MM.1S (cell line): Measurements from ENCODE around the gene NR2C2.

Experiments
- DNase-seq: peaks from one replicate; pipeline ENCODE4 v3.0.0-alpha.2; 2015
- H2AFZ ChIP-seq: fragments of 300-600 bp; sonication (generic); 2 replicates; pipeline ENCODE4 v1.6.0; 2016; ENCODE audit warnings: antibody characterized with exemption, low read length
- H3F3A ChIP-seq: fragments of 300-600 bp; sonication (generic); 2 replicates; pipeline ENCODE4 v1.6.1; 2016; ENCODE audit warnings: mild to moderate bottlenecking, antibody characterized with exemption, low read length, moderate library complexity, mixed read lengths; ENCODE audit not compliant: insufficient read depth
- H3K27ac ChIP-seq: fragments of 300-600 bp; sonication (generic); 2 replicates; pipeline ENCODE4 v1.5.1; 2016; ENCODE audit warnings: mild to moderate bottlenecking, low read length
- H3K27me3 ChIP-seq: fragments of 300-600 bp; sonication (generic); replicated peaks from 2 replicates; pipeline ENCODE4 v1.6.0; 2016; ENCODE audit warnings: low read length; ENCODE audit not compliant: insufficient read depth
- H3K36me3 ChIP-seq: fragments of 300-600 bp; sonication (generic); replicated peaks from 2 replicates; pipeline ENCODE4 v1.6.1; 2016; ENCODE audit warnings: mild to moderate bottlenecking, low read length, mixed read lengths; ENCODE audit not compliant: insufficient read depth
- H3K4me1 ChIP-seq: fragments of 300-600 bp; sonication (generic); 2 replicates; pipeline ENCODE4 v1.6.1; 2016; ENCODE audit warnings: low read length, mixed read lengths
- H3K4me2 ChIP-seq: fragments of 300-600 bp; sonication (generic); 2 replicates; pipeline ENCODE4 v1.6.0; 2016; ENCODE audit warnings: low read depth, low read length
- H3K4me3 ChIP-seq: fragments of 300-600 bp; sonication (generic); 2 replicates; pipeline ENCODE4 v1.5.1; 2016; ENCODE audit warnings: low read length, mixed read lengths
- H3K79me2 ChIP-seq: fragments of 300-600 bp; sonication (generic); 2 replicates; pipeline ENCODE4 v1.6.1; 2016; ENCODE audit warnings: mixed run types, low read length, mixed read lengths
- H3K9ac ChIP-seq: fragments of 300-600 bp; sonication (generic); 2 replicates; pipeline ENCODE4 v1.6.1; 2016; ENCODE audit warnings: low read length, mixed read lengths
- H3K9me2 ChIP-seq: fragments of 300-600 bp; sonication (generic); replicated peaks from 2 replicates; pipeline ENCODE4 v1.6.1; 2016; ENCODE audit warnings: mild to moderate bottlenecking, low read length, mixed read lengths; ENCODE audit not compliant: insufficient read depth
- H3K9me3 ChIP-seq: fragments of 300-600 bp; sonication (generic); replicated peaks from 2 replicates; pipeline ENCODE4 v1.6.1; 2016; ENCODE audit warnings: mild to moderate bottlenecking, low read length, mixed read lengths; ENCODE audit not compliant: insufficient read depth
- H4K20me1 ChIP-seq: fragments of 300-600 bp; sonication (generic); 2 replicates; pipeline ENCODE4 v1.6.1; 2016; ENCODE audit warnings: mild to moderate bottlenecking, low read length, moderate library complexity, mixed read lengths; ENCODE audit not compliant: insufficient read depth
- EZH2 ChIP-seq: fragments of 300-600 bp; sonication (generic); optimal IDR thresholded peaks from 2 replicates; pipeline ENCODE3; 2017; ENCODE audit warnings: low read depth, mild to moderate bottlenecking, antibody characterized with exemption, low read length, mixed read lengths
- EZH2phosphoT487 ChIP-seq: fragments of 300-600 bp; sonication (generic); IDR thresholded peaks from 2 replicates; pipeline ENCODE4 v1.6.1; 2018; ENCODE audit warnings: antibody characterized with exemption, low read length
- TF ChIP-seq, protein P1 (sequence below): fragments of 300-600 bp; sonication (generic); IDR thresholded peaks from 2 replicates; pipeline ENCODE4 v1.5.1; 2016; ENCODE audit warnings: antibody characterized with exemption, low read length, mixed read lengths

Gene NR2C2

DNA sequence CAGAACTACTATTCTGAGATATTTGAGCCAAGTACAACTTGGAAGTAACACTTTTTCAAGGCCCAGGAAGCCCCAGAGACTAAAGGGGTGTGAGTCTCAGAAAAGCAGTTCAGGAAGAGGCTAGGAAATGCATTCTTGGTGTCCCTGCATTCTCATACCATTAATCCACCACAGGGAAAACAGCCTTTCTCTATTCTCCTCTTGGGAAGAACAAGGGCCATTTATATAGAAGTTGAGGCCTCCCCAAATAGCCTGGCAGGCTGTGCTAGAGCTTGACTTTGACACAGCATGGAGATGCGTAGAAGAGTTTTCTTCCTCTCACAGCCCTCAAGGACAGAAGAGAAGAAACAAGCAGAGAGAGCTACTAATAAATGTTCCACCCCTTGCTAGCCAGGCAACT, 5.5 kb upstream of the NR2C2 start:
- no peaks in the 10 kb centered on the region for H4K20me1 ChIP-seq
- TF ChIP-seq EZH2phosphoT487 (no peak), EZH2 (no peak)

DNA sequence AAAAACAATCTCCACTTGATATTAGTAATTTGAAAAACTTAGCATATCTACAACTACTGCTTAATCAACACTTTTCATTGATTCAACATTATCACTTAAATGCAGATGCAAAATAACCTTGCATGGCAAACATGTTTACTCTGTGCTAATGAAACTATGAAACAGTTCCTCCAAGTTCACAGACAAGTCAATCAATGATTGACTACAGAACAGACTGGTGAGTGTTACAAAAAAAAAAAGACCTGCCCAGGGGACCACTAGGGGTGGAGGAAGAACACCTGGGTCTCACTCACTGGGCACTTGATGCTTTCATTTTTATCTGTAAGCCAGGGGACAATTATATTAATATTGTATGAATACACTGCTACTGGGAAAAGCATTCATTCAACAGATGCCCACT, 4.3 kb upstream of the NR2C2 start:
- Histone ChIP-seq H3K9ac (no peak overlapping the region), H3K9me2 (no peaks in the 10 kb centered on the region), H3K4me3 (no peak overlapping the region), H3K27ac (no peak overlapping the region), H3F3A (peaks cover 11% of the 10 kb centered on the region), H3K4me2 (no peak overlapping the region), H4K20me1 (no peaks in the 10 kb centered on the region), H3K4me1 (peaks cover 7% of the 10 kb centered on the region; the same call in 1 of the 2 replicates), H2AFZ (no peak overlapping the region), H3K27me3 (no peaks in the 10 kb centered on the region), H3K36me3 (no peaks in the 10 kb centered on the region; the same call in 1 of the 2 replicates), H3K79me2 (peaks cover 35% of the 10 kb centered on the region), H3K9me3 (no peaks in the 10 kb centered on the region)
- TF ChIP-seq EZH2 (no peak), EZH2phosphoT487 (no peak)
- TF ChIP-seq, protein P1, sequence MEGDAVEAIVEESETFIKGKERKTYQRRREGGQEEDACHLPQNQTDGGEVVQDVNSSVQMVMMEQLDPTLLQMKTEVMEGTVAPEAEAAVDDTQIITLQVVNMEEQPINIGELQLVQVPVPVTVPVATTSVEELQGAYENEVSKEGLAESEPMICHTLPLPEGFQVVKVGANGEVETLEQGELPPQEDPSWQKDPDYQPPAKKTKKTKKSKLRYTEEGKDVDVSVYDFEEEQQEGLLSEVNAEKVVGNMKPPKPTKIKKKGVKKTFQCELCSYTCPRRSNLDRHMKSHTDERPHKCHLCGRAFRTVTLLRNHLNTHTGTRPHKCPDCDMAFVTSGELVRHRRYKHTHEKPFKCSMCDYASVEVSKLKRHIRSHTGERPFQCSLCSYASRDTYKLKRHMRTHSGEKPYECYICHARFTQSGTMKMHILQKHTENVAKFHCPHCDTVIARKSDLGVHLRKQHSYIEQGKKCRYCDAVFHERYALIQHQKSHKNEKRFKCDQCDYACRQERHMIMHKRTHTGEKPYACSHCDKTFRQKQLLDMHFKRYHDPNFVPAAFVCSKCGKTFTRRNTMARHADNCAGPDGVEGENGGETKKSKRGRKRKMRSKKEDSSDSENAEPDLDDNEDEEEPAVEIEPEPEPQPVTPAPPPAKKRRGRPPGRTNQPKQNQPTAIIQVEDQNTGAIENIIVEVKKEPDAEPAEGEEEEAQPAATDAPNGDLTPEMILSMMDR: no peak
- DNase-seq: no peak

More for the DNA sequence above, 5.5 kb upstream of the NR2C2 start:
- H3K36me3 ChIP-seq: no peaks in the 10 kb centered on the region; the same call in 1 of the 2 replicates
- no peak overlapping the region for H3K4me2 ChIP-seq
- H3K9me2 ChIP-seq: no peaks in the 10 kb centered on the region
- no peak overlapping the region for H2AFZ ChIP-seq
- H3K4me3 ChIP-seq: no peak overlapping the region
- H3K9ac ChIP-seq: no peak overlapping the region
- no peak overlapping the region for H3K27ac ChIP-seq
- peaks cover 7% of the 10 kb centered on the region; the same call in 1 of the 2 replicates for H3K4me1 ChIP-seq
- H3F3A ChIP-seq: peaks cover 6% of the 10 kb centered on the region
- H3K9me3 ChIP-seq: no peaks in the 10 kb centered on the region
- H3K79me2 ChIP-seq: peaks cover 33% of the 10 kb centered on the region
- DNase-seq: no peak
- H3K27me3 ChIP-seq: no peaks in the 10 kb centered on the region

DNA sequence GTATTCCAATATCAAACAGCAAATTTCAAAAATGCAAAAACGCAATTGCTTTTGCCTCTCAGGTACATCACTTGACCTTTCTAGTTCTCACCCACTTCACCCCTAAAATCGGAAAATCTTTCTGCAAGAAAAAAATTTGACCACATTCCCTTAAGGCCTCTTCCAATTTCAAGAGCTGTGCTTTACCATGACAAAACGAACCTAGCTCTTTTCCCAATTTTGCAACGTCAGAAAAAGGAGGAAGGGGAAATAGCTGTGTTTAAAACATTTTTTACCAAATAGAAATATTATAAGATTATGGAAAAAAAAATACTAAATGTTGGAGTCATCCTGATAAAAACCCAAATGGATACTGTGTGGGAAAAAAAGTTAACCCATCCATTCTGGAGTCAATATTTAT, 1.1 kb upstream of the NR2C2 start:
- DNase-seq: no peak
- Histone ChIP-seq H3K9ac (peak overlapping the region; percentile 90; the same call in 1 of the 2 replicates), H3K9me3 (no peaks in the 10 kb centered on the region), H3K4me2 (peak overlapping the region; percentile 94), H3F3A (peaks cover 13% of the 10 kb centered on the region), H4K20me1 (no peaks in the 10 kb centered on the region), H3K9me2 (no peaks in the 10 kb centered on the region), H3K4me1 (peaks cover 13% of the 10 kb centered on the region), H3K79me2 (peaks cover 63% of the 10 kb centered on the region), H3K27me3 (no peaks in the 10 kb centered on the region), H3K27ac (peak overlapping the region; percentile 96; the same call in 1 of the 2 replicates), H3K4me3 (peak overlapping the region; percentile 92), H3K36me3 (no peaks in the 10 kb centered on the region; the same call in 1 of the 2 replicates), H2AFZ (peak overlapping the region; percentile 78; the same call in 1 of the 2 replicates)
- TF ChIP-seq EZH2phosphoT487 (no peak), EZH2 (no peak)
- TF ChIP-seq, protein P1: no peak

DNA sequence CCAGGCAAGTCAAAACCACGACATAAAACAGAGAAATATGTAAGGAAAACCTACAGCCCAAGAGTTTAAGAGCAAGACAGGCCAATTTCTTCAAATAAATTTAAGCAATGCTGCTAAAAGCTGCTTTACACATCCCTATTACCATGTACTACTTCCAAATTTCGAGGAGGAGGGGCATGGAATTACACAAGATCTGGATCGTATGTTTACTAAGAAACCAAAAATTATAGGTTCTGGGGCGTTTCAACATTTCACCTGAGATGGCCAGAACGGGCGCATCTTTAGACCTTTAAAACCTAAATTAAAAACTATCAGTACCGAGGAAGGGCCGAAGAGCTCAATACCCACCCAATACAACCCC, 664 bp upstream of the NR2C2 start:
- Histone ChIP-seq H4K20me1 (no peaks in the 10 kb centered on the region), H3K4me2 (peak overlapping the region; percentile 94), H3K9me3 (no peaks in the 10 kb centered on the region), H3K9me2 (no peaks in the 10 kb centered on the region), H3K27ac (peak overlapping the region; percentile 96), H3K4me3 (peak overlapping the region; percentile 92), H3K36me3 (no peaks in the 10 kb centered on the region; the same call in 1 of the 2 replicates), H3K4me1 (peaks cover 13% of the 10 kb centered on the region), H2AFZ (peak overlapping the region; percentile 78), H3K9ac (peak overlapping the region; percentile 90), H3K79me2 (peaks cover 67% of the 10 kb centered on the region), H3F3A (peaks cover 13% of the 10 kb centered on the region), H3K27me3 (no peaks in the 10 kb centered on the region)
- DNase-seq: peak; percentile 6
- TF ChIP-seq EZH2: no peak
- no peak for TF ChIP-seq EZH2phosphoT487
- TF ChIP-seq, protein P1: no peak
